Tibial artery (tissue), 4 donors: Measurements from ENCODE around the gene AK2.
"Not testable (repeated sequence)": the region's sequence is repeated elsewhere in the genome, so short reads cannot be mapped to it uniquely, and the experiment has no call there.

Source experiments
- DNase-seq, 2 donors: peaks; one replicate each; pipeline ENCODE4 v3.0.0-alpha.2; 2019
- H3K27ac ChIP-seq, 2 donors: fragments of 200-600 bp; sonication (generic) in 1 of 2; 1 replicate in 1 of 2; 2 replicates in 1 of 2; pipeline ENCODE4 v1.5.1; 2018 to 2019; ENCODE audit warnings: mild to moderate bottlenecking in 1 of 2
- H3K27me3 ChIP-seq, 2 donors: fragments of 200-600 bp; sonication (generic) in 1 of 2; one replicate each; pipeline versions ENCODE4 v1.5.1 to v1.6.0; 2016 to 2019
- H3K36me3 ChIP-seq, 3 donors: fragments of 200-600 bp; sonication (generic) in 2 of 3; one replicate each; pipeline ENCODE4 v1.5.1; 2016 to 2019; ENCODE audit warnings: mild to moderate bottlenecking in 2 of 3
- H3K4me1 ChIP-seq, 4 donors: fragments of 200-600 bp; sonication (generic) in 2 of 4; 1 replicate in 3 of 4; 2 replicates in 1 of 4; pipeline ENCODE4 v1.5.1; 2016 to 2019
- H3K4me3 ChIP-seq, 2 donors: fragments of 200-600 bp; sonication (generic) in 1 of 2; 1 replicate in 1 of 2; 2 replicates in 1 of 2; pipeline ENCODE4 v1.5.1; 2018 to 2019; ENCODE audit warnings: mild to moderate bottlenecking in 2 of 2
- H3K9me3 ChIP-seq, 3 donors: fragments of 200-600 bp; sonication (generic) in 1 of 3; one replicate each; pipeline ENCODE4 v1.5.1; 2016 to 2019
- CTCF ChIP-seq, 2 experiments: fragments of 200-600 bp in 1 of 2; fragments of 450-650 bp in 1 of 2; IDR thresholded peaks; one replicate each; pipeline ENCODE4 v1.5.1; 2017 to 2019; ENCODE audit warnings: antibody characterized with exemption in 2 of 2, mild to moderate bottlenecking in 1 of 2, moderate library complexity in 1 of 2
- intact Hi-C: fragments of 100-400 bp; cut with DNase I; formaldehyde crosslinking; loops from one replicate; pipeline ENCODE4 v1.15.0; 2023; ENCODE audit warnings: low total_unique reads

AK2 gene

GRCh38 chr1:33025761-33026160, 10.9 kb downstream of the AK2 start:
- DNase-seq: no peak
- no peaks in the 10 kb centered on the region for H3K27me3 ChIP-seq
- H3K4me1 ChIP-seq: peaks cover 0 to 7% (median 0%) of the 10 kb centered on the region in 4 donors
- H3K36me3 ChIP-seq: peaks cover 35 to 55% (median 37%) of the 10 kb centered on the region in 3 donors
- H3K27ac ChIP-seq: no peak overlapping the region
- no peaks in the 10 kb centered on the region for H3K9me3 ChIP-seq
- no peak for TF ChIP-seq CTCF (IDR thresholded peaks at IDR 0.05)
- intact Hi-C loops: no loop called here
- H3K4me3 ChIP-seq: no peak overlapping the region

GRCh38 chr1:33025180-33025569, 11.5 kb downstream of the AK2 start:
- peaks cover 0 to 1% (median 0%) of the 10 kb centered on the region in 4 donors for H3K4me1 ChIP-seq
- no peak overlapping the region for H3K4me3 ChIP-seq
- intact Hi-C loops: no loop called here
- H3K9me3 ChIP-seq: no peaks in the 10 kb centered on the region
- H3K27ac ChIP-seq: no peak overlapping the region
- TF ChIP-seq CTCF (IDR thresholded peaks at IDR 0.05): no peak
- no peaks in the 10 kb centered on the region for H3K27me3 ChIP-seq
- peaks cover 40 to 58% (median 43%) of the 10 kb centered on the region in 3 donors for H3K36me3 ChIP-seq
- DNase-seq: no peak

GRCh38 chr1:33024430-33025179, 12.1 kb downstream of the AK2 start:
- H3K27ac ChIP-seq, H3K27me3 ChIP-seq, H3K9me3 ChIP-seq, DNase-seq, H3K4me1 ChIP-seq, H3K4me3 ChIP-seq, intact Hi-C loops: not testable (repeated sequence)
- H3K36me3 ChIP-seq: peaks cover 46 to 59% (median 49%) of the 10 kb centered on the region in 3 donors

GRCh38 chr1:33022650-33023200, 14.0 kb downstream of the AK2 start:
- H3K4me1 ChIP-seq: no peaks in the 10 kb centered on the region
- no peaks in the 10 kb centered on the region for H3K9me3 ChIP-seq
- H3K27me3 ChIP-seq: no peaks in the 10 kb centered on the region
- H3K36me3 ChIP-seq: peaks cover 62 to 67% (median 63%) of the 10 kb centered on the region in 3 donors
- H3K27ac ChIP-seq: no peak overlapping the region
- no peak overlapping the region for H3K4me3 ChIP-seq
- TF ChIP-seq CTCF (IDR thresholded peaks at IDR 0.05): no peak
- DNase-seq: no peak
- intact Hi-C loops: no loop called here

- Histone ChIP-seq H3K9me3 (no peaks in the 10 kb centered on the region), H3K27ac (no peak overlapping the region), H3K4me3 (no peak overlapping the region), H3K4me1 (no peaks in the 10 kb centered on the region), H3K27me3 (no peaks in the 10 kb centered on the region), H3K36me3 (peaks cover 62 to 73% (median 63%) of the 10 kb centered on the region in 3 donors)
- DNase-seq: no peak
- no peak for TF ChIP-seq CTCF (IDR thresholded peaks at IDR 0.05)
- intact Hi-C loops: no loop called here
Observed at GRCh38 chr1:33021567-33022431, 14.9 kb downstream of the AK2 start.

- no peak for TF ChIP-seq CTCF (IDR thresholded peaks at IDR 0.05)
- H3K36me3 ChIP-seq: peaks cover 62 to 77% (median 66%) of the 10 kb centered on the region in 3 donors
- intact Hi-C loops: no loop called here
Observed at GRCh38 chr1:33018112-33018511, 18.6 kb downstream of the AK2 start.

More at GRCh38 chr1:33018112-33018511, 18.6 kb downstream of the AK2 start:
- H3K27ac ChIP-seq: no peak overlapping the region
- H3K9me3 ChIP-seq: no peaks in the 10 kb centered on the region
- H3K27me3 ChIP-seq: no peaks in the 10 kb centered on the region
- no peak for DNase-seq
- no peak overlapping the region for H3K4me3 ChIP-seq
- H3K4me1 ChIP-seq: no peaks in the 10 kb centered on the region
